ENCODE results near the gene MYO1D. TPM values are rescaled to one million over a fixed set of nuclear protein-coding genes. Genes with fewer than 3 reads are reported as not detected.

The MYO1D gene
- total and polyA plus RNA-seq, 2 of the 13 experiments (the other 11 are each of a cell fraction or from before 2014, with no cell fraction given) = 13.2 to 17.3 TPM

GRCh38 chr17:32444301-32445073 lies 432.4 kb downstream of the MYO1D start, which contains the start of gene PSMD11 (continued):
- TF ChIP-seq, protein P1, sequence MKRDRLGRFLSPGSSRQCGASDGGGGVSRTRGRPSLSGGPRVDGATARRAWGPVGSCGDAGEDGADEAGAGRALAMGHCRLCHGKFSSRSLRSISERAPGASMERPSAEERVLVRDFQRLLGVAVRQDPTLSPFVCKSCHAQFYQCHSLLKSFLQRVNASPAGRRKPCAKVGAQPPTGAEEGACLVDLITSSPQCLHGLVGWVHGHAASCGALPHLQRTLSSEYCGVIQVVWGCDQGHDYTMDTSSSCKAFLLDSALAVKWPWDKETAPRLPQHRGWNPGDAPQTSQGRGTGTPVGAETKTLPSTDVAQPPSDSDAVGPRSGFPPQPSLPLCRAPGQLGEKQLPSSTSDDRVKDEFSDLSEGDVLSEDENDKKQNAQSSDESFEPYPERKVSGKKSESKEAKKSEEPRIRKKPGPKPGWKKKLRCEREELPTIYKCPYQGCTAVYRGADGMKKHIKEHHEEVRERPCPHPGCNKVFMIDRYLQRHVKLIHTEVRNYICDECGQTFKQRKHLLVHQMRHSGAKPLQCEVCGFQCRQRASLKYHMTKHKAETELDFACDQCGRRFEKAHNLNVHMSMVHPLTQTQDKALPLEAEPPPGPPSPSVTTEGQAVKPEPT (CRISPR knock-in tag; IDR thresholded peaks at IDR 0.05; ENCODE audit: low read depth) = peak; percentile 39; the same call in 1 of the 2 replicates
- TF ChIP-seq ZNF33A (CRISPR knock-in tag; IDR thresholded peaks at IDR 0.05; ENCODE audit: borderline replicate concordance) = peak; percentile 79; the same call in 1 of the 2 replicates
- no peak for TF ChIP-seq HDAC6 (IDR thresholded peaks at IDR 0.05; ENCODE audit: low read depth, low read length)
- no peak; the same call in 1 of the 2 replicates for TF ChIP-seq ZKSCAN8 (CRISPR knock-in tag; IDR thresholded peaks at IDR 0.05; ENCODE audit: borderline replicate concordance)
- TF ChIP-seq ZNF557 (CRISPR knock-in tag; IDR thresholded peaks at IDR 0.05) = no peak
- TF ChIP-seq THAP9 (CRISPR knock-in tag; IDR thresholded peaks at IDR 0.05; ENCODE audit: borderline replicate concordance) = peak; percentile 86
- TF ChIP-seq ZNF614 (CRISPR knock-in tag; IDR thresholded peaks at IDR 0.05; ENCODE audit: borderline replicate concordance) = peak; percentile 63; the same call in 1 of the 2 replicates
- peak; percentile 77 for TF ChIP-seq SPEN (CRISPR knock-in tag; IDR thresholded peaks at IDR 0.05; ENCODE audit: low read depth)
- no peak for TF ChIP-seq STAT6 (CRISPR knock-in tag; IDR thresholded peaks at IDR 0.05; ENCODE audit: borderline replicate concordance)
- no peak for TF ChIP-seq RXRA (CRISPR knock-in tag; IDR thresholded peaks at IDR 0.05)
- no peak for TF ChIP-seq LRRFIP1 (CRISPR knock-in tag; conservative IDR thresholded peaks at IDR 0.05)
- TF ChIP-seq ZNF619 (CRISPR knock-in tag; IDR thresholded peaks at IDR 0.05) = no peak
- TF ChIP-seq, protein P2, sequence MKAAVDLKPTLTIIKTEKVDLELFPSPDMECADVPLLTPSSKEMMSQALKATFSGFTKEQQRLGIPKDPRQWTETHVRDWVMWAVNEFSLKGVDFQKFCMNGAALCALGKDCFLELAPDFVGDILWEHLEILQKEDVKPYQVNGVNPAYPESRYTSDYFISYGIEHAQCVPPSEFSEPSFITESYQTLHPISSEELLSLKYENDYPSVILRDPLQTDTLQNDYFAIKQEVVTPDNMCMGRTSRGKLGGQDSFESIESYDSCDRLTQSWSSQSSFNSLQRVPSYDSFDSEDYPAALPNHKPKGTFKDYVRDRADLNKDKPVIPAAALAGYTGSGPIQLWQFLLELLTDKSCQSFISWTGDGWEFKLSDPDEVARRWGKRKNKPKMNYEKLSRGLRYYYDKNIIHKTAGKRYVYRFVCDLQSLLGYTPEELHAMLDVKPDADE (CRISPR knock-in tag; IDR thresholded peaks at IDR 0.05) = no peak
- TF ChIP-seq ONECUT2 (CRISPR knock-in tag; IDR thresholded peaks at IDR 0.05) = no peak
- TF ChIP-seq ZNF577 (CRISPR knock-in tag; IDR thresholded peaks at IDR 0.05; ENCODE audit: borderline replicate concordance, low read depth) = 0 out of 2 replicates have a peak, but pooled peaks have one; percentile 47

Measured in HepG2 (cell line).